ENCODE measurements around the gene C19orf44.
"Not testable (repeated sequence)": the region's sequence is repeated elsewhere in the genome, so short reads cannot be mapped to it uniquely, and the experiment has no call there.

The C19orf44 gene

DNA sequence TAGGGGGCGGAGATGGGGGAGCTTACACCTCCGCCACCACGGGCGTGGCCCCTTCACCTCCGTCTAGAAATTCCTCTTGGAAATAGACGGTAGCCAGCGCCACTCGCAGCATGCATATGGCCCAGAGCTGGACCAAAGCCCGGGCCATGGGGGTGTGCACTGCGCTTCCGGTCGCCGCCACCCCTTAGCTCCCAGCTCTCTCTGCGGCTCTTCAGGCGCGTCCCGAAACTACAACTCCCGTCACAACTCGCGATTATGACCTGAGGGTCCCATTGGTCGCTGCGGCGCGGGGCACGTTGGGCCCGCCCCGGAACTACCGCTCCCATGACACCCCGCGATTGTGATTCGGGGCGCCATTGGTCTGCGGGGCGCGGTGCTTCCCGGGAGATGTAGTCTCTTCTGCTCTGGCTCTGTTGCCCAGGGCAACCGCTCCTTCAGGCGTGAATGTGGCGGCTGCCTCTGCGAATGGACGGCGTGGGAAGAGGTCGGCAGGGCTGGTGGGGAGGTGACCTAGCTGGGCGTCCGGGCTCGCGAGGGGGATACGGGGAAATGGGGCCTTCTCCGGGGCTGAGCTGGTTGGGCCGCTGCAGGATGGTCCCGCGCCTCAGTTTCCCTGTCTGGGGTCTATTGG is at the start of gene C19orf44, which contains the start of gene CALR3:
TSS of gene C19orf44 (plus strand) at position 413 of the 631 bp plus-strand sequence. CDS start 4,399 bp downstream, outside the sequence.
TSS of gene CALR3 (minus strand) at position 186 of the 631 bp plus-strand sequence. CDS start at position 148, 38 bp downstream.
- Histone ChIP-seq H3K4me3 (ENCODE audit: low read length, poor library complexity, severe bottlenecking) (peak within 1 kb of the TSS; percentile 76), H3K9me3 (ENCODE audit: insufficient read depth, low read depth, low read length) (no peaks in the 10 kb centered on the region), H3K9me2 (replicated peaks; ENCODE audit: low read depth, low read length) (no peaks in the 10 kb centered on the region), H3K4me2 (ENCODE audit: low read depth, low read length, poor library complexity, severe bottlenecking) (peak within 1 kb of the TSS; percentile 69), H3K79me2 (ENCODE audit: insufficient read depth, low read length) (no peaks in the 10 kb centered on the region), H3K27me3 (ENCODE audit: insufficient read depth, low read length, poor library complexity, severe bottlenecking) (no peaks in the 10 kb centered on the region), H4K20me1 (ENCODE audit: insufficient read depth, low read length, poor library complexity, severe bottlenecking) (no peaks in the 10 kb centered on the region), H2AFZ (ENCODE audit: low read length) (peak within 1 kb of the TSS; percentile 97), H3F3A (ENCODE audit: low read depth) (no peaks in the 10 kb centered on the region), H3K9ac (ENCODE audit: low read depth, low read length, poor library complexity, severe bottlenecking) (peak within 1 kb of the TSS; percentile 51), H3K4me1 (ENCODE audit: insufficient read depth, low read length, poor library complexity, severe bottlenecking) (peaks cover 5% of the 10 kb centered on the region), H3K36me3 (ENCODE audit: insufficient read depth, low read length) (no peaks in the 10 kb centered on the region)
- TF ChIP-seq EZH2phosphoT487 (IDR thresholded peaks at IDR 0.05; ENCODE audit: borderline replicate concordance): no peak
- TF ChIP-seq, protein P1, sequence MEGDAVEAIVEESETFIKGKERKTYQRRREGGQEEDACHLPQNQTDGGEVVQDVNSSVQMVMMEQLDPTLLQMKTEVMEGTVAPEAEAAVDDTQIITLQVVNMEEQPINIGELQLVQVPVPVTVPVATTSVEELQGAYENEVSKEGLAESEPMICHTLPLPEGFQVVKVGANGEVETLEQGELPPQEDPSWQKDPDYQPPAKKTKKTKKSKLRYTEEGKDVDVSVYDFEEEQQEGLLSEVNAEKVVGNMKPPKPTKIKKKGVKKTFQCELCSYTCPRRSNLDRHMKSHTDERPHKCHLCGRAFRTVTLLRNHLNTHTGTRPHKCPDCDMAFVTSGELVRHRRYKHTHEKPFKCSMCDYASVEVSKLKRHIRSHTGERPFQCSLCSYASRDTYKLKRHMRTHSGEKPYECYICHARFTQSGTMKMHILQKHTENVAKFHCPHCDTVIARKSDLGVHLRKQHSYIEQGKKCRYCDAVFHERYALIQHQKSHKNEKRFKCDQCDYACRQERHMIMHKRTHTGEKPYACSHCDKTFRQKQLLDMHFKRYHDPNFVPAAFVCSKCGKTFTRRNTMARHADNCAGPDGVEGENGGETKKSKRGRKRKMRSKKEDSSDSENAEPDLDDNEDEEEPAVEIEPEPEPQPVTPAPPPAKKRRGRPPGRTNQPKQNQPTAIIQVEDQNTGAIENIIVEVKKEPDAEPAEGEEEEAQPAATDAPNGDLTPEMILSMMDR (conservative IDR thresholded peaks at IDR 0.05; ENCODE audit: low read length): no peak

DNA sequence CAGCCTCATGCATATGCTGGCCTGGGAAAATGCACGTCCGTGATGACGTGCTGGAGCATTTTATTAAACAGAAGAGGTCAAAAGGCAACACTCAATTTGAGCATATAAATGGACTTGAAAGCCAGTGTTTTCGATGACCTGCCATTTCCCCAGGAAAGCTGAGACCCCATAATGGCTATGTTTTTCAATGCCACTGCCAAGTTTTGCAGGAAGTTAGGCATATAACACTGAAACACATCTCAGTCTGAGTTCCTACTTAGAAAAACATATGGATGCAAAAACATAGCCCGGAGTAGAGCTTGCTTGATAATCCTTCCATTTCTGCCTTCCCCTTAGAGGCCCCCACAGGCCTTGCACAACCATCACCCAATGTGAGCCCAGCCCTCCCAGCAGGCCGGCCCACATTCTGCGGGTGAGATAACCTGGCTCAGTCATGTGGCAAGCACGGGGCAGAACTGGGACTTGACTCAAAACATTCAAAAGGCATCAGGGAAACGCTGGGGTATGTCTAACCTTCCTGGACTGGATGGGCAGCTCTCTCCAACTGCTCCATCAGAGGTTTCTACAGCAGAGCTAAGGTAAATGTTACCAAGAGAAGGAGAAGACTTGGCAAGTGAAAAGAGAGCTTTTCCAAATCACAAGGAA is 49.3 kb upstream of the C19orf44 start:
- no peaks in the 10 kb centered on the region for H3K36me3 ChIP-seq (ENCODE audit: insufficient read depth, low read length)
- H3K9me2 ChIP-seq (replicated peaks; ENCODE audit: low read depth, low read length): no peaks in the 10 kb centered on the region
- H3K4me1 ChIP-seq (ENCODE audit: insufficient read depth, low read length, poor library complexity, severe bottlenecking): peaks cover 31% of the 10 kb centered on the region
- no peak overlapping the region for H3K9ac ChIP-seq (ENCODE audit: low read depth, low read length, poor library complexity, severe bottlenecking)
- H3F3A ChIP-seq (ENCODE audit: low read depth): no peaks in the 10 kb centered on the region
- H3K4me2 ChIP-seq (ENCODE audit: low read depth, low read length, poor library complexity, severe bottlenecking): no peak overlapping the region
- no peaks in the 10 kb centered on the region for H3K27me3 ChIP-seq (ENCODE audit: insufficient read depth, low read length, poor library complexity, severe bottlenecking)
- H3K4me3 ChIP-seq (ENCODE audit: low read length, poor library complexity, severe bottlenecking): no peak overlapping the region
- peaks cover 89% of the 10 kb centered on the region for H3K79me2 ChIP-seq (ENCODE audit: insufficient read depth, low read length)
- H3K9me3 ChIP-seq (ENCODE audit: insufficient read depth, low read depth, low read length): no peaks in the 10 kb centered on the region
- TF ChIP-seq, protein P1 (conservative IDR thresholded peaks at IDR 0.05; ENCODE audit: low read length): no peak
- TF ChIP-seq EZH2phosphoT487 (IDR thresholded peaks at IDR 0.05; ENCODE audit: borderline replicate concordance): no peak
- peaks cover 11% of the 10 kb centered on the region for H4K20me1 ChIP-seq (ENCODE audit: insufficient read depth, low read length, poor library complexity, severe bottlenecking)
- no peak overlapping the region for H2AFZ ChIP-seq (ENCODE audit: low read length)

DNA sequence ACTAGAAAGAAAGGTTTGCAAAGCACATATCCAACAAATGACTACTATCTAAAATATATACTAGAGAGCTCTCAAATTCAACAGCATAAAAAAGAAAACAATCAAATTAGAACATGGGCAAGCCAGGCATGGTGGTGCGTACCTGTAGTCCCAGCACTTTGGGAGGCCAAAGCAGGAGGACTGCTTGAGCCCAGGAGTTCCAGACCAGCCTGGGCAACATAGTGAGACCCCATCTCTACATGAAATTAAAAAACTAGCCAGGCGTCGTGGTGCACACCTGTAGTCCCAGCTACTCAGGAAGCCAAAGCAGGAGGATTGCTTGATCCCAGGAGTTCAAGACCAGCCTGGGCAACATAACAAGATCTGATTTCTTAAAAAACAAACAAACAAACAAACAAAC is 47.3 kb upstream of the C19orf44 start:
- Histone ChIP-seq H4K20me1 (ENCODE audit: insufficient read depth, low read length, poor library complexity, severe bottlenecking) (peaks cover 11% of the 10 kb centered on the region), H3K79me2 (ENCODE audit: insufficient read depth, low read length) (peaks cover 86% of the 10 kb centered on the region), H3K4me1 (ENCODE audit: insufficient read depth, low read length, poor library complexity, severe bottlenecking) (peaks cover 31% of the 10 kb centered on the region)
- not testable (repeated sequence) for H3F3A ChIP-seq (ENCODE audit: low read depth); H3K9me2 ChIP-seq (replicated peaks; ENCODE audit: low read depth, low read length); H3K9ac ChIP-seq (ENCODE audit: low read depth, low read length, poor library complexity, severe bottlenecking); H3K36me3 ChIP-seq (ENCODE audit: insufficient read depth, low read length); H3K9me3 ChIP-seq (ENCODE audit: insufficient read depth, low read depth, low read length); H3K4me2 ChIP-seq (ENCODE audit: low read depth, low read length, poor library complexity, severe bottlenecking); H2AFZ ChIP-seq (ENCODE audit: low read length); H3K27me3 ChIP-seq (ENCODE audit: insufficient read depth, low read length, poor library complexity, severe bottlenecking); H3K4me3 ChIP-seq (ENCODE audit: low read length, poor library complexity, severe bottlenecking)
